Measurements from ENCODE around the gene STK32B. TPM values are rescaled to one million over a fixed set of nuclear protein-coding genes. Genes with fewer than 3 reads are reported as not detected.

The STK32B gene
- total and polyA plus RNA-seq, 2 of the 8 experiments (the other 6 are each of a cell fraction or from before 2014, with no cell fraction given) = 2.3 to 2.5 TPM

GRCh38 chr4:5403746-5404497 is 352.6 kb downstream of the STK32B start:
- H3K23me2 ChIP-seq (ENCODE audit: low read depth, low read length) = no peaks in the 10 kb centered on the region
- no peak overlapping the region for H2BK20ac ChIP-seq (ENCODE audit: low read length)
- peaks cover 21 to 23% of the 10 kb centered on the region in 2 experiments; a peak in 3 of 4 replicates for H3K9me3 ChIP-seq (ENCODE audit: insufficient read depth in 2 of 2, low read depth in 1 of 2, low read length in 1 of 2)
- H3K27ac ChIP-seq (ENCODE audit: low read depth, low read length) = no peak overlapping the region
- H2BK5ac ChIP-seq (ENCODE audit: low read depth, low read length) = no peak overlapping the region
- ChIA-PET POLR2A (ENCODE audit: partially characterized antibody) (no interaction called here), CTCF (ENCODE audit: partially characterized antibody) (no interaction called here)
- no peak overlapping the region for H3K23ac ChIP-seq (ENCODE audit: insufficient read length)
- no peaks in the 10 kb centered on the region for H3K27me3 ChIP-seq (replicated peaks in 1 of 4; ENCODE audit: control insufficient read depth in 3 of 4, extremely low read depth in 1 of 4, insufficient read depth in 3 of 4, low read length in 3 of 4)
- H3K18ac ChIP-seq (ENCODE audit: extremely low read depth, low read length) = no peak overlapping the region
- H3K9ac ChIP-seq (replicated peaks in 1 of 4; ENCODE audit: extremely low read depth in 1 of 4, low read depth in 3 of 4, low read length in 3 of 4) = no peak overlapping the region
- 92% methylated on average over 7 of the region's 7 CpGs; no CpG with 5 or more reads in 1 of the 2 experiments for WGBS, 2 experiments (ENCODE audit: extremely low coverage in 1 of 2, insufficient coverage in 1 of 2, insufficient read length in 1 of 2, insufficient replicate concordance in 2 of 2, low coverage in 1 of 2, low lambda C conversion rate in 2 of 2, missing lambda C conversion rate in 1 of 2)
- no peak overlapping the region for H3K4me2 ChIP-seq (ENCODE audit: insufficient read depth in 1 of 2, low read depth in 2 of 2, low read length in 2 of 2)
- H4K8ac ChIP-seq (ENCODE audit: extremely low read depth, insufficient read depth, low read length) = no peak overlapping the region
- no peak for FAIRE-seq
- no peak overlapping the region for H2AFZ ChIP-seq (ENCODE audit: low read length)
- no peak overlapping the region for H2AK5ac ChIP-seq (ENCODE audit: low read depth, low read length)
- no peaks in the 10 kb centered on the region for H3K36me3 ChIP-seq (ENCODE audit: control insufficient read depth in 2 of 4, insufficient read depth in 4 of 4, low read length in 3 of 4)
- H3K4me3 ChIP-seq (ENCODE audit: extremely low read depth in 1 of 4, insufficient read depth in 2 of 4, low read depth in 3 of 4, low read length in 4 of 4) = no peak overlapping the region
- no peak overlapping the region for H3K14ac ChIP-seq (ENCODE audit: insufficient read length)
- H4K91ac ChIP-seq (replicated peaks; ENCODE audit: insufficient read length, low read length) = no peak overlapping the region
- no peak overlapping the region for H2BK120ac ChIP-seq (replicated peaks; ENCODE audit: low read depth, low read length)
- H3K4ac ChIP-seq (replicated peaks; ENCODE audit: insufficient read length, low read depth, low read length) = no peak overlapping the region
- no peak for DNase-seq (ENCODE audit: low read depth in 1 of 2, low spot score in 2 of 2)
- H4K20me1 ChIP-seq (replicated peaks in 1 of 2; ENCODE audit: control insufficient read depth in 1 of 2, insufficient read depth in 2 of 2, low read length in 2 of 2) = no peaks in the 10 kb centered on the region
- no peak overlapping the region for H2BK12ac ChIP-seq (ENCODE audit: low read depth, low read length)
- H3K4me1 ChIP-seq (replicated peaks in 1 of 4; ENCODE audit: control insufficient read depth in 3 of 4, insufficient read depth in 4 of 4, low read length in 3 of 4) = no peaks in the 10 kb centered on the region
- no peaks in the 10 kb centered on the region for H3K79me1 ChIP-seq (ENCODE audit: low read depth, low read length)
- H3K79me2 ChIP-seq (ENCODE audit: control insufficient read depth in 1 of 2, insufficient read depth in 2 of 2, low read length in 2 of 2) = no peaks in the 10 kb centered on the region
- H4K5ac ChIP-seq (ENCODE audit: insufficient read length, low read depth, low read length) = no peak overlapping the region
- no peak overlapping the region for H3K56ac ChIP-seq (replicated peaks; ENCODE audit: insufficient read length, low read depth, low read length)
- no peak overlapping the region for H2BK15ac ChIP-seq (ENCODE audit: low read length)
- TF ChIP-seq MAX (IDR thresholded peaks at IDR 0.05) (no peak), POU5F1 (IDR thresholded peaks at IDR 0.05; ENCODE audit: low read depth, low read length) (no peak), BCL11A (IDR thresholded peaks at IDR 0.05; ENCODE audit: low read depth in 2 of 2, low read length in 2 of 2) (no peak), TCF12 (IDR thresholded peaks at IDR 0.05; ENCODE audit: low read depth, low read length) (no peak), TAF1 (IDR thresholded peaks at IDR 0.05; ENCODE audit: low read depth, low read length) (no peak), ATF2 (IDR thresholded peaks at IDR 0.05; ENCODE audit: low read length) (no peak), GABPA (IDR thresholded peaks at IDR 0.05; ENCODE audit: borderline replicate concordance, insufficient read depth, low read length) (no peak)

All from H1 (cell line).